Uterus (tissue), 4 donors: ENCODE measurements around the gene USP22. TPM values are rescaled to one million over a fixed set of nuclear protein-coding genes. Genes with fewer than 3 reads are reported as not detected.
A peak's percentile ranks its signal among the peaks of the same experiment; 100 is the strongest.

Source experiments
- DNase-seq, 2 donors: peaks; one replicate each; pipeline ENCODE4 v3.0.0-alpha.2; 2019 to 2020
- H3K27ac ChIP-seq, 2 donors: fragments of 200-600 bp; sonication (generic); 1 replicate in 1 of 2; 2 replicates in 1 of 2; pipeline ENCODE4 v1.5.1; 2016 to 2018
- H3K27me3 ChIP-seq, 2 donors: fragments of 200-600 bp; sonication (generic); one replicate each; pipeline ENCODE4 v1.5.1; 2018 to 2019; ENCODE audit warnings: control low read depth in 1 of 2
- H3K36me3 ChIP-seq, 2 donors: fragments of 200-600 bp; sonication (generic); one replicate each; pipeline ENCODE4 v1.5.1; 2019; ENCODE audit warnings: control low read depth in 1 of 2
- H3K4me1 ChIP-seq, 2 donors: fragments of 200-600 bp; sonication (generic); one replicate each; pipeline ENCODE4 v1.5.1; 2018 to 2019; ENCODE audit warnings: control low read depth in 1 of 2
- H3K4me3 ChIP-seq, 2 donors: fragments of 200-600 bp; sonication (generic); 1 replicate in 1 of 2; 2 replicates in 1 of 2; pipeline ENCODE4 v1.5.1; 2018 to 2019; ENCODE audit warnings: mild to moderate bottlenecking in 1 of 2
- H3K9me3 ChIP-seq, 2 donors: fragments of 200-600 bp; sonication (generic); one replicate each; pipeline ENCODE4 v1.5.1; 2019; ENCODE audit warnings: control low read depth in 1 of 2
- CTCF ChIP-seq, 4 experiments: fragments of 200-600 bp in 2 of 4; fragments of 450-650 bp in 2 of 4; sonication (generic) in 2 of 4; IDR thresholded peaks; one replicate each; pipeline ENCODE4 v1.5.1; 2016 to 2019; ENCODE audit warnings: antibody characterized with exemption in 4 of 4, mild to moderate bottlenecking in 2 of 4, moderate library complexity in 1 of 4
- POLR2A ChIP-seq, 2 donors: fragments of 450-650 bp; IDR thresholded peaks; one replicate each; pipeline ENCODE4 v1.6.1; 2016; ENCODE audit warnings: antibody characterized with exemption in 2 of 2, mild to moderate bottlenecking in 1 of 2, moderate library complexity in 1 of 2
- intact Hi-C: fragments of 100-400 bp; cut with DNase I; formaldehyde crosslinking; loops from one replicate; pipeline ENCODE4 v1.15.1; 2023; ENCODE audit warnings: low total_unique reads
- total RNA-seq, 4 donors: library from RNA; depleted of rRNA in 3 of 4; stranded (reverse); fragments of >200 nt in 3 of 4; gene quantifications; one replicate each; pipeline versions ENCODE4 v1.1.0 to v1.2.4, GENCODE V29; 2014 to 2023
- donor health status: DM: yes; HTN: yes; CAD: no.

The USP22 gene
- total RNA-seq, result 100 to 1,000 TPM; 110 to 299 (median 189) TPM

DNA sequence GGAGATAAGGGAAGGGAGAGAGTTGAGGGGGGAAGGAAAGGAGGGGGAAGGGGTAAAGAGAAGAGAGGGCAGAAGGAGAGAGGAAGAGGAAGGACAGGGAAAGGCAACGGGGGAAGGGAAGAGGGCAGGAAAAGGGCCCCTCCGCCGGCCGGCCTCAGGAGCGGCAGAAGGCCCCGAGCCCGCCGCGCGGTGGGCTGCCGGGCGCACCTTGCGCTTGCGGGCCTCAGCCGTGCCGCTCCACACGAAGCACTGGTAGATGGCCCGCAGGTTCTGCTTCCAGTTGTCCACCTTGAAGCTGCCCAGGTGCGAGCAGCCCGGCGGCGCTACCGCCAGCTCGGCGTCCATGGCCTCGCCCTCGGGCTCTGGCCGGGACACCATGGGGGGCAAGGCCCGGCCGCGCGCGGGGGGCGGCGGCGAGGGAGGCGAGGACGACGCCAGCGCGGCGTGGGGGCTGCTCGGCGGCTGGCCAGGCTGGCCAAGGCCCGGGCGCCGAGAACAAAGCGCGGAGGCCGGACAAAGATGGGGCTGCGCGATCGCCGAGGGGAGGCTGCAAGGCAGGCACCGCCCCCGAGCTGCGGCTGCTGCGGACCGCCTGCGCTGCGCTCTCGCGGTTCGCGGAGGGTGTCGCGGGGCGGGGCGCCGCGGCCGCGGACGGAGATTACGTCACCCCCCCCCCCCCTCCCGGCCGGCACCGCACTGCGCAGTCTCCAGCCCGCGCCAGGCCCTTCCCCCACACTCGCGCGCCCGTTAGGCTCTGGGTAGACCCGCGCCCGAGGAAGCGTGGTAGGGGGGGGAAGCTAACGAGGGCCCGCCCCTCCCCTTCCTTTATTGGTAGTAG is at the start of gene USP22:
Gene USP22 (minus strand): TSS at position 554 of the 838 bp plus-strand sequence. CDS start 176 bp downstream, at position 378.
- Histone ChIP-seq H3K9me3 (no peaks in the 10 kb centered on the region), H3K36me3 (no peaks in the 10 kb centered on the region), H3K4me1 (peaks cover 5 to 10% of the 10 kb centered on the region in 2 donors), H3K27me3 (no peaks in the 10 kb centered on the region), H3K27ac (peak within 1 kb of the TSS; percentile 99 to 100), H3K4me3 (peak within 1 kb of the TSS; percentile 70 to 100)
- intact Hi-C loops, result no loop called here
- peak in 2 of 4 experiments; percentile 7 to 36 for TF ChIP-seq CTCF (IDR thresholded peaks at IDR 0.05)
- peak; percentile 96 to 99 for TF ChIP-seq POLR2A (IDR thresholded peaks at IDR 0.05)
- peak in 1 of 2 donors; percentile 35 for DNase-seq

- Histone ChIP-seq H3K27me3 (no peaks in the 10 kb centered on the region), H3K9me3 (no peaks in the 10 kb centered on the region), H3K4me3 (no peak overlapping the region), H3K36me3 (no peaks in the 10 kb centered on the region), H3K4me1 (no peaks in the 10 kb centered on the region), H3K27ac (no peak overlapping the region)
- TF ChIP-seq CTCF (IDR thresholded peaks at IDR 0.05), result no peak
- TF ChIP-seq POLR2A (IDR thresholded peaks at IDR 0.05), result no peak
- intact Hi-C loops, result no loop called here
- DNase-seq, result no peak
Observed at GRCh38 chr17:21090902-21091618, 48.2 kb upstream of the USP22 start.

GRCh38 chr17:21089933-21090901 is 47.4 kb upstream of the USP22 start:
- TF ChIP-seq CTCF (IDR thresholded peaks at IDR 0.05), result no peak
- no peak for TF ChIP-seq POLR2A (IDR thresholded peaks at IDR 0.05)
- H3K27me3 ChIP-seq, result no peaks in the 10 kb centered on the region
- no peak overlapping the region for H3K27ac ChIP-seq
- intact Hi-C loops, result no loop called here
- no peaks in the 10 kb centered on the region for H3K4me1 ChIP-seq
- no peak overlapping the region for H3K4me3 ChIP-seq
- no peak for DNase-seq
- H3K36me3 ChIP-seq, result no peaks in the 10 kb centered on the region
- no peaks in the 10 kb centered on the region for H3K9me3 ChIP-seq

DNA sequence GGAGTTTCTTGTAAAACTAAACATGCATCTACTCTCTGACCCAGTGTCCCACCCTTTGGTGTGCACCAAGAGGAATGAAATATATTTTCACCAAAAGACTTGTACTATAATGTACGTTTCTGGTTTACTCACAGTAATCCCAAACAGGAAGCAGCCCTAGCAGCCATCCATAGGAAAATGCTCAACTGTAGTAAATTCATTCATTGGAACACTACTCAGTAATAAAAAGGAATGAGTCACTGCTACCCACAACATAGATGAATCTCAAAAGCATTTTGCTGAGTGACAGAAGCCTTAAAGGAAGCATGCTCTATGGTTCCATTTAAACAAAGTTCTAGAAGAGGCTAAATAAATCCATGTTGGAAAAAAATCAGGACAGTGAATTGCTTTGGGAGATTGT is 46.3 kb upstream of the USP22 start:
- H3K27me3 ChIP-seq, result no peaks in the 10 kb centered on the region
- H3K9me3 ChIP-seq, result no peaks in the 10 kb centered on the region
- H3K4me3 ChIP-seq, result no peak overlapping the region
- intact Hi-C loops, result no loop called here
- H3K36me3 ChIP-seq, result no peaks in the 10 kb centered on the region
- H3K27ac ChIP-seq, result no peak overlapping the region
- no peak for DNase-seq
- TF ChIP-seq POLR2A (IDR thresholded peaks at IDR 0.05), result no peak
- no peak for TF ChIP-seq CTCF (IDR thresholded peaks at IDR 0.05)
- no peaks in the 10 kb centered on the region for H3K4me1 ChIP-seq
